GM12891 (cell line): ENCODE results near the gene TRIP6.

Experiments used
- PAX5 ChIP-seq: IDR thresholded peaks from 2 replicates; pipeline ENCODE4 v1.6.1; 2011; ENCODE audit warnings: low read length, moderate library complexity, mild to moderate bottlenecking; ENCODE audit not compliant: insufficient read depth, severe bottlenecking
- POLR2A ChIP-seq: IDR thresholded peaks from 2 replicates; pipeline ENCODE4 v1.6.1; 2011; ENCODE audit warnings: low read depth, low read length, control low read depth
- POLR2AphosphoS5 ChIP-seq: IDR thresholded peaks from 2 replicates; pipeline ENCODE4 v1.6.1; 2011; ENCODE audit warnings: low read depth, low read length, control low read depth
- POU2F2 ChIP-seq: IDR thresholded peaks from 2 replicates; pipeline ENCODE4 v1.6.1; 2011; ENCODE audit warnings: low read depth, mild to moderate bottlenecking, control low read depth, low read length, moderate library complexity
- SPI1 ChIP-seq: IDR thresholded peaks from 2 replicates; pipeline ENCODE4 v1.6.1; 2011; ENCODE audit warnings: low read depth, low read length, control low read depth
- TAF1 ChIP-seq: IDR thresholded peaks from 2 replicates; pipeline ENCODE4 v1.6.1; 2011; ENCODE audit warnings: low read depth, low read length, control low read depth

DNA sequence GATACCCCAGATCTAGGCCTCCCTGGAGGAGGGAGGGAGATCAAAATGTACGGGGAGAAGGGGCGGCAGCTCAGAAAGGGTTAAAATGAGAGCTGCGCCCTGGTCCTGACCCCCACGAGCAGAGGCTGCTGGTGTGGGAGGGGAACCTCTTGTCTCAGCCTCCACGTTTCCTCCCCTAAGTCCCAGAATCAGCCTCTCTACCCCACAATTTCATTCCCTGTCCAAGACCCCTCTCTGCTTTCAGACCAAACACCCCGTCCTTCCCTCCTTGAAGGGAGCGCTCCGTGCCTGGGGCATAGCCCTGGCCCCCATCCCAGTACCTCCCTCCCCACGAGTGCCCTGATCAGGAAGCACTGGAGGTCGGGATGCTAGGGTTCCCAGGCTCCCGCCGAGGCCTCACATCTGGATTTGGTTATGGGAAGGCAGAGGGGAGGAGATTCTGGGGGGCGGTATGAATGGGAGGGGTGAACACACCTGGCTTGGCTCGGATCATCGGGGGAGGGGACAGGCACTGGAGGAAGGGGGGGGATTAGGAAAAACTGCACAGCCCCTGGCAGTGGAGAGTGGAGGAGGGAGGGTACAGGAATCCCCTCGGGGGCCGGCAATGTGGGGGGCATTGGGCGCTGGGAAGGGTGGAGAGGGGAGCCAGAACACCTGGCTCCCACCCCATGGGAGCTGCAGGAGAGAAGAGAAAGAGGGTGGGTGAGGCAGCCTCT lies 42.5 kb upstream of the TRIP6 start:
- no peak for TF ChIP-seq SPI1
- no peak for TF ChIP-seq PAX5
- no peak for TF ChIP-seq POLR2A
- no peak for TF ChIP-seq POLR2AphosphoS5
- TF ChIP-seq TAF1: no peak
- TF ChIP-seq POU2F2: no peak
